ENCODE results near the gene RXRG.

- TF ChIP-seq EZH2 (IDR thresholded peaks at IDR 0.05; ENCODE audit: insufficient read depth, poor library complexity, severe bottlenecking) (no peak), EZH2phosphoT487 (IDR thresholded peaks at IDR 0.05; ENCODE audit: insufficient read depth, low read depth) (no peak)
Measured at GRCh38 chr1:165392634-165393571, 52.0 kb downstream of the RXRG start.

Data from GM23248 (cell line).